Common myeloid progenitor, CD34-positive (primary cell): Measurements from ENCODE around the gene PSG2.
"Not testable (repeated sequence)": the region's sequence is repeated elsewhere in the genome, so short reads cannot be mapped to it uniquely, and the experiment has no call there.

Source experiments
- CTCF ChIA-PET: fragments of 350-600 bp; sonication (Branson Sonifier 250); formaldehyde crosslinking; loops from one replicate; lab custom pipeline; 2021; ENCODE audit warnings: antibody characterized with exemption; lab: Charles Lee
- POLR2A ChIA-PET: fragments of 350-600 bp; sonication (Branson Sonifier 250); formaldehyde crosslinking; loops from one replicate; lab custom pipeline; 2021; ENCODE audit warnings: antibody characterized with exemption; lab: Charles Lee
- DNase-seq, 3 donors: peaks; one replicate each; pipeline versions ENCODE4 v3.0.0 to v3.0.0-alpha.2; 2013
- H3K27ac ChIP-seq, 2 experiments: 1 replicate in 1 of 2; 2 replicates in 1 of 2; pipeline ENCODE4 v1.7.0; 2013; ENCODE audit warnings: inconsistent platforms in 2 of 2, low read length in 2 of 2, mild to moderate bottlenecking in 2 of 2, low read depth in 1 of 2, moderate library complexity in 1 of 2; ENCODE audit not compliant: severe bottlenecking in 2 of 2, insufficient read depth in 1 of 2, poor library complexity in 1 of 2
- H3K27me3 ChIP-seq, 5 experiments: replicated peaks in 2 of 5; 1 replicate in 3 of 5; 2 replicates in 2 of 5; pipeline versions ENCODE4 v1.6.1 to v1.7.0; 2013; ENCODE audit warnings: low read length in 4 of 5, mild to moderate bottlenecking in 2 of 5, moderate library complexity in 2 of 5, inconsistent platforms in 1 of 5; ENCODE audit not compliant: insufficient read depth in 5 of 5, control insufficient read depth in 4 of 5
- H3K36me3 ChIP-seq, 4 experiments: 1 replicate in 2 of 4; 2 replicates in 2 of 4; pipeline versions ENCODE4 v1.6.1 to v1.7.0; 2013; ENCODE audit warnings: low read length in 3 of 4, control low read depth in 1 of 4, mild to moderate bottlenecking in 1 of 4; ENCODE audit not compliant: control insufficient read depth in 4 of 4, insufficient read depth in 4 of 4
- H3K4me1 ChIP-seq, 4 experiments: 1 replicate in 3 of 4; 2 replicates in 1 of 4; pipeline versions ENCODE4 v1.6.1 to v1.7.1; 2013; ENCODE audit warnings: low read length in 3 of 4, mild to moderate bottlenecking in 3 of 4, control low read depth in 1 of 4, inconsistent platforms in 1 of 4, moderate library complexity in 1 of 4; ENCODE audit not compliant: control insufficient read depth in 4 of 4, insufficient read depth in 4 of 4; ENCODE audit errors: control extremely low read depth in 1 of 4
- H3K4me3 ChIP-seq, 7 experiments: 1 replicate in 4 of 7; 2 replicates in 3 of 7; pipeline versions ENCODE4 v1.5.1 to v1.7.0; 2013; ENCODE audit warnings: mild to moderate bottlenecking in 7 of 7, low read length in 6 of 7, moderate library complexity in 6 of 7, inconsistent platforms in 2 of 7, low read depth in 2 of 7, control low read depth in 1 of 7; ENCODE audit not compliant: insufficient read depth in 4 of 7, control insufficient read depth in 1 of 7; ENCODE audit errors: extremely low read depth in 1 of 7
- H3K9me3 ChIP-seq, 5 experiments: 1 replicate in 4 of 5; 2 replicates in 1 of 5; pipeline versions ENCODE4 v1.6.1 to v1.7.1; 2013; ENCODE audit warnings: low read length in 4 of 5, mild to moderate bottlenecking in 2 of 5, inconsistent platforms in 1 of 5, low read depth in 1 of 5, moderate library complexity in 1 of 5; ENCODE audit not compliant: control insufficient read depth in 4 of 5, insufficient read depth in 2 of 5; ENCODE audit errors: control extremely low read depth in 1 of 5
- WGBS: methylation state at CpG from one replicate; pipeline ENCODE4 v1.1.5; 2013; ENCODE audit not compliant: insufficient coverage; 5-methylcytosine and 5-hydroxymethylcytosine counted together

PSG2 gene

GRCh38 chr19:43047966-43048365, 34.5 kb downstream of the PSG2 start:
- H3K27me3 ChIP-seq, CTCF ChIA-PET, H3K36me3 ChIP-seq, POLR2A ChIA-PET, DNase-seq, H3K9me3 ChIP-seq, H3K4me3 ChIP-seq, H3K27ac ChIP-seq, H3K4me1 ChIP-seq: not testable (repeated sequence)
- WGBS = 100% methylated on average over 1 of the region's 3 CpGs

- POLR2A ChIA-PET, H3K36me3 ChIP-seq, H3K27me3 ChIP-seq, CTCF ChIA-PET, H3K4me3 ChIP-seq, H3K4me1 ChIP-seq, H3K27ac ChIP-seq, DNase-seq, H3K9me3 ChIP-seq: not testable (repeated sequence)
- no CpG with 5 or more reads among the region's 2 CpGs for WGBS
These were observed 35.9 kb downstream of the PSG2 start for GRCh38 chr19:43046578-43046977.

DNA sequence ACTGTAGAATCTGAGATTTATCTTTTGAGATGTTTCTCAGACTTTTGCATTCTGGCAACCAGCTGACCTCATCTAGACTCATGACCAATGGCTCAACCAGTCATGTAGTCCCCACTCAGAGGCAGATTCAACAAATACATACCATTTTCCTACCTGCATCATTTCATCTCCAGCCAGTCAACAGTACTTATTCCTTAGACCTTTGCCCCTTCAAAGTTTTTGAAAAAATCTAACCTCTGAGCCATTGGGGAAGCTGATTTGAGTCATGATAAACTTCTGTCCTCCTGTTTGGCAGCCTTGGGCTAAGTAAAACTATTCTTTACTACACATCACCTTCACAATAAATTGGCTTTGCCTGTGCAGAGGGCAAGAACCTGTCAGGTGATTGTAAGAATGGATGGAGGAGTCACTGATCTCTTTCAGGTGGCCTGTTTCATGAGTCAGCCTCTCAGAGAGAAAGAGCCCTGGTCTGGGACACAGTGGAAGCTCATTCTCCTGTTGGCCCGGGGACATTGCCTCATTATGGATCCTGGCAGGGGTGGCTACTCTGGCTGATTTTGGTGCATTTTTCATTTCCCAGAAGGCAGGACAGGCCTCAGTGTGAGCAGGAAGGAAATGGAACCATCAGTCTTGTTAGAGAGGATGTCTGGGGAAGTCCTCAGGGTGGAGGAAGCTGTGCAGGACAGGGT, 38.9 kb downstream of the PSG2 start:
- 90% methylated on average over 1 of the region's 1 CpG for WGBS
- DNase-seq, H3K4me1 ChIP-seq, H3K36me3 ChIP-seq, H3K27ac ChIP-seq, H3K27me3 ChIP-seq, POLR2A ChIA-PET, CTCF ChIA-PET, H3K4me3 ChIP-seq, H3K9me3 ChIP-seq: not testable (repeated sequence)

GRCh38 chr19:43031645-43032044, 50.9 kb downstream of the PSG2 start:
- CTCF ChIA-PET, H3K4me1 ChIP-seq, H3K4me3 ChIP-seq, H3K36me3 ChIP-seq, H3K27ac ChIP-seq, DNase-seq, H3K27me3 ChIP-seq, H3K9me3 ChIP-seq, POLR2A ChIA-PET: not testable (repeated sequence)
- WGBS = 20% methylated on average over 1 of the region's 2 CpGs

- CTCF ChIA-PET = no interaction called here
- POLR2A ChIA-PET = no interaction called here
- 93% methylated on average over 2 of the region's 4 CpGs for WGBS
These were observed 53.6 kb downstream of the PSG2 start for GRCh38 chr19:43028866-43029265.

DNA sequence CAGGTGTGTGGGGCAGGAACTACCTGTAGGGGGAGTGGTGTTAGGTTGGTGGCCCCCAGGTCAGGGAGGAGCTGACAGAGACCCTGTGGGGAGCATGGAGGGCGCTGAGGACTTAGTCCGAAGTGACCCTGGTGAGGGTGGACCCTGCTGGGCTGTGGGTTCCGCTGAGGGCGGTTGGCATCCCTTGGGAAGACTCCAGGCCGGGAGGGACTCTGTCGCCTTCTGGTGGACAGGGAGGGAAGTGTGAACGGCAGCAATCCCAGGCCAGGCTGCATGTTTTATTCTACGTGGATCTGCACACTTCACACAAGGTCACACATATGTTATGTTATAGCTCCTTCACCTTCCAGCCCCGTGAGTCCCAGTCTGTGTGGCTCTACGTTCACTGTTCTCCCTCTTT, 54.5 kb downstream of the PSG2 start:
- H3K27ac ChIP-seq, H3K9me3 ChIP-seq, H3K36me3 ChIP-seq, H3K4me1 ChIP-seq, H3K4me3 ChIP-seq, DNase-seq, H3K27me3 ChIP-seq, POLR2A ChIA-PET, CTCF ChIA-PET: not testable (repeated sequence)
- WGBS = 66% methylated on average over 6 of the region's 10 CpGs

More at GRCh38 chr19:43028866-43029265, 53.6 kb downstream of the PSG2 start:
- Histone ChIP-seq H3K9me3 (no peaks in the 10 kb centered on the region), H3K36me3 (no peaks in the 10 kb centered on the region), H3K4me1 (no peaks in the 10 kb centered on the region), H3K27ac (no peak overlapping the region), H3K27me3 (peaks cover 0 to 3% (median 0%) of the 10 kb centered on the region in 5 experiments), H3K4me3 (no peak overlapping the region)
- no peak for DNase-seq

DNA sequence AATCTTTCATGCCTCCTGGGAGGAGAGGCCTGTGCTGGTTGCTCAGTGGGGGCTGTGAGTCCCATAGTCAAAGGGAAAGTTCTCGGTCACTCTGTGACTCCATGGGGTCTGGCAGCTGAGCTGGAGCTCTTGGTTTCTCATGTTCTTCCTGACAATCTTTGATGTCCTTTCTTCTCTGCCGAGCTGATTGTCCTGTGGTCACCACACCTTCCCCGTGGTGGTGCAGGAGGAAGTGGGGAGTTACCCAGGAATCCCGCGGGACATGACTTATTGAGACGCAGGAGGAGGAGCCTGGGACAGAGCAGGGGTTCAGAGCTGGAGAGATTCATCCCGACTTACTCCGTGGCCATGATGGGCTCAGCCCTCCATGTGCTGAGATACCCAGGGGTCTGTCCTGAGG, 55.4 kb downstream of the PSG2 start:
- WGBS = 100% methylated on average over 1 of the region's 8 CpGs
- H3K9me3 ChIP-seq, DNase-seq, H3K27ac ChIP-seq, H3K4me3 ChIP-seq, CTCF ChIA-PET, POLR2A ChIA-PET, H3K36me3 ChIP-seq, H3K27me3 ChIP-seq, H3K4me1 ChIP-seq: not testable (repeated sequence)
